NCI-H774 (cell line): ENCODE results near the gene NOXA1.
"Not testable (repeated sequence)": the region's sequence is repeated elsewhere in the genome, so short reads cannot be mapped to it uniquely, and the experiment has no call there.

ENCODE experiments used
- DNase-seq: peaks from one replicate; lab custom pipeline; 2025; lab: John Stamatoyannopoulos, UW

Gene NOXA1

DNA sequence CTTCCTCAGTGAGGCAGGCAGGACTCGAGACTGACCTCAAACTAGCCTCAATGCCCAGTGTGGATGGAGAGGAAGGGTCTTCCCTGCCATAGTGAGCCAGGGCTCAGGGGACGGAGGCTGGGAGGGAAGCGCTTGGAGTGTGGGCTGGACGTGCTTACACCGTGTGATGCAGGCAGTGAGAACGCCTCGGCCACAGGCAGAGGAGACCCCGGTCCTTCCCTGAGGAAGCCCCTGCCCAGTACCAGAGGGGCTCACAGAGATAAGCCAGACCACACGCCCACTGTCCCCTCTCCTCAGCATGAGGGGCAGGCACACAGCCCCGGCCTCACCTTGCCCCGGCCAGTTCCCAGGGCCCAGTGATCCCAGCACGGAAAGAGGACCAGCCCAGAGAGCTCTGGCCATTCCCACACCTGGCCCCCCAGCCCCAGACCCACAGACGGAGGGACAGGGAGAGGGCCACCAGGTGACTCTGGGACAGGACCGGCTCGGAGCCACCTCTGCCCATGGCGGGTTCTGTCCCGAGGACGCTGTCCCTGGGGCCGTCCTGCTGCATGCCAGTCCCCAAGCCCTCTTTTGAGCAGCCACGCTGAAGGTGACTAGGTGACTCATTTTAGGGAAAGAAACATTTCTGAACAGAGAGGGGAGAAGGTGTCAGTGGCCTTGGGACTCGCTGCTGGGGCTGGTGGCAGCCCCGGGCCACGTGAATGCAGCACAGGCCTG is 42.0 kb downstream of the NOXA1 start:
- DNase-seq, result no peak

DNA sequence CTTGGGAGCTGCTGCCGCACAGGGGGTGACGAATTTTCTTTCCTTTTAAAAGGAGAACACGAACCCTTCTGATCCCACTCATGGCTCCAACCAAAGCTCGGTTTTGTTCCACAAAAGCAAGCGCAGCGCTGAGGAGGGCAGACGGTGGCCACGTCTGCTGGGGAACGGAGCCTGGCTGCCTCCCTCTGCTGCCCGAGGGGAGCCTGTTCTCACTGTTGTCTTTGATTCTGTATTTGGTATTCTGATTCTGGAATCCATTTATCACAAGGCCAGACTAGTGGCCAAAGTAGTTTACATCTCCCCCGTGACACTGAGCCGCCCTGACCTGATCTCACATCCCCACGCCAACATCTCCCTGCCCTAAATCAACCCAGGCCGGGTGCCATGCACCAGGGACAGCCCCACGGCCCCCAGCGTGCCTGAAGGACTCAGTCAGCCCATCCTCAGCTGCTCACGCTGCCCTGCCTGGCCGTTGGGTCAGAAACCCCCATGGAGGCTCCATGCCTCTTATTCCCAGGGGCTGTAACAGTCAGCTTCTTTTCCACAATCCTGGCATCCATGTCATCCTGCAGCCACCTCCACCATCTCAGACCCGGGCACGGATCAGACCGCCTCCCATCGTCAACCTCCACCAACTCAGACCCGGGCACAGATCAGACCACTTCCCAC is 42.7 kb downstream of the NOXA1 start:
- DNase-seq, result no peak

DNA sequence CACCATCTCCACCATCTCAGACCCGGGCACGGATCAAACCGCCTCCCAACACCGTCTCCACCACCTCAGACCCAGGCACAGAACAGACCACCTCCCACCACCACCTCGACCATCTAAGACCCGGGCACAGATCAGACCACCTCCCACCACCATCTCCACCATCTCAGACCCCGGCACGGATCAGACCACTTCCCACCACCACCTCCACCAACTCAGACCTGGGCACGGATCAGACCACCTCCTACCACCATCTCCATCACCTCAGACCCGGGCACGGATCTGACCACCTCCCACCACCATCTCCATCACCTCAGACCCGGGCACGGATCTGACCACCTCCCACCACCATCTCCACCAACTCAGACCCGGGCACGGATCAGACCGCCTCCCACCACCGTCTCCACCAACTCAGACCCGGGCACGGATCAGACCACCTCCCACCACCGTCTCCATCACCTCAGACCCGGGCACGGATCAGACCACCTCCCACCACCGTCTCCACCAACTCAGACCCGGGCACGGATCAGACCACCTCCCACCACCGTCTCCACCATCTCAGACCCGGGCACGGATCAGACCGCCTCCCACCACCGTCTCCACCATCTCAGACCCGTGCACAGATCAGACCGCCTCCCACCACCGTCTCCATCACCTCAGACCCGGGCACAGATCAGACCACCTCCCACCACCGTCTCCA is 43.3 kb downstream of the NOXA1 start:
- DNase-seq, result not testable (repeated sequence)

DNA sequence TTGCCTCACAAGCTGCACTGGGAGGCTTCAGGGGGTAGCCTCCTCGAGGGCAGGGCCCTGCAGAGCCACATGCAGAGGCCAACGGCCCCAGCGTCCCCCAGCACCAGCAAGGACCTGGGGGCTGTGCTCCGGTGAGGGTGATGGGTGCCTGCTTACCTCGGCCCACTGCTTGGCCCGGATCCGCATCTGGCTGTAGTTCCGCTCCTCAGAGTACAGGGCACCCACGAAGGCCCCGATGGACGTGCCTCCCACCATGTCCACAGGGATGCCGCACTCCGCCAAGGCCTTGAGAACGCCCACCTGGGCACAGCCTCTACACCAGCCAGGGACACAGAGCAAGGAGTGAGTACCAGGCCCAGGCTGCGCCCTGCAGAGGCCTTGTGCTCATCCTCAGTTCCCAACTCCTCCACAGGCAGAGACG is 44.0 kb downstream of the NOXA1 start:
- DNase-seq, result no peak

DNA sequence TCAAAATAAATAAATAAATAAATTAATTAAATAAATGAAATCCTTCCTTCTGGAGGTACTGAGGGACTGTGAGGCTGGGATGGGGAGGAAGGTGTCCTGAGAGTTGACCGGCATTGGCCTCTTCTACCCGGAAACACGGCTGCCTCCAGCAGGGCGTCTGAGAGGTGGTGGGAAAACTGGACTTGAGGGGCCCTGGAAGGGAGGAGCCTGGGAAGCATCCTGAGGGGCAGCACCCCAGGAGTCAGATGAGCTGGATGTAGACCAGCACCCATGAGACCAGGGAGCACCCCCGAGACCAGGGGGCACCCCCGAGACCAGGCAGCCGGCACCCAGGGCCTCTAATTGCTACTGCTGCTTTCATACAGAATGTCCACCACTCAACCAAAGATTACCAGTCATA is 44.7 kb downstream of the NOXA1 start:
- no peak for DNase-seq

DNA sequence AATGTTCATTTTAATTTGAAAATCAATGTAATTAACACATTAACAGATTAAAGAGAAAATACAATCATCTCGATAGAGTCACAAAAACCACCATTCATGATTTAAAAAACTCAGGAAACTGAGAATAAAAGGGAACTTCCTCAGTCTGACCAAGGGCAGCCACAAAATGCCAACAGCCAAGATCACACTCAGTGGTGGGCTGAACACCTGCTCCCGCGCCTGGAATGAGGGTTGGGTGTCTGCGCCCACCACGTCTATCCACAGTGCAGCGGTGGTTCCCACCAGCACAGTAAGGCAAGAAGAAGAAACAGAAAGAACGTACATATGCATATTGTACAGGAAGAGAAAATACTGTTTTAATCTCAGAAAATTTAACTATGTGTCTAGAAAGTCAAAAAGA is 47.6 kb downstream of the NOXA1 start:
- DNase-seq, result no peak

DNA sequence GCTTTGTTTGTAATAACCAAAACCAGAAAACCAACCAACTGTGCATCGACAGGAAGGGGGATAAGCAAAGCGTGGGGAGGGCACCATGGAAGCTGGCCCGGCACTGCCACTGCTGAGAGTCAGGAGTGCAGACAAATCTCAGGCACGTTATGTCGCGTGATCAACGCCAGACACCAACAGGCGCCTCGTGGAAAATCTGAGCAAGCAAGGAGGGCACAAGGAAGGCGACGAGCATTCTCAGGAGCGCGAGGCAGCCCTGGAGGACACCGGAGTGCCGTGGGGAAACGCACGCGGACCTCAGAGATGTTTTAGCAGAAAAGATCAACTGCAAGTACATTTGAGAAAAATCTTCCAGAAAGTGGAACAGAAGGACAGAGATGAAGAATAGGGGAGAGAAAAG is 51.1 kb downstream of the NOXA1 start:
- no peak for DNase-seq

DNA sequence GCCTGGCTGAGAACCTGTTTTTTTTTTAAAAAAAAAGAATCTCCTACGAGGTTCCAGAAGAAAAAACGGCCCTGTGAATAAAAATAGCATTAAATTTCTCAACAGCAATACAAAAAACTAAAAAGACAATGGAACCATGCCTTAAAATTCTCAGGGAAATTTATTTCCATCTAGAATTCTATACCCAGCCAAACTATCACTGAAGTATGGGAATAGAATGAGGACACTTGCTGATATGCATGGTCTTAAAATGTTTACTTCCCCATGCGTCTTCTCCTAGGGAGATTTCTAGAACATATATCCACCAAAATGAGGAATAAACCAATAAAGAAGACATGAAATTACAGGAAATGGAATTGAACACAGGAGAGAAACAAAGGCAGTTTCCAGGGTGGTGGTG is 52.5 kb downstream of the NOXA1 start:
- DNase-seq, result no peak

DNA sequence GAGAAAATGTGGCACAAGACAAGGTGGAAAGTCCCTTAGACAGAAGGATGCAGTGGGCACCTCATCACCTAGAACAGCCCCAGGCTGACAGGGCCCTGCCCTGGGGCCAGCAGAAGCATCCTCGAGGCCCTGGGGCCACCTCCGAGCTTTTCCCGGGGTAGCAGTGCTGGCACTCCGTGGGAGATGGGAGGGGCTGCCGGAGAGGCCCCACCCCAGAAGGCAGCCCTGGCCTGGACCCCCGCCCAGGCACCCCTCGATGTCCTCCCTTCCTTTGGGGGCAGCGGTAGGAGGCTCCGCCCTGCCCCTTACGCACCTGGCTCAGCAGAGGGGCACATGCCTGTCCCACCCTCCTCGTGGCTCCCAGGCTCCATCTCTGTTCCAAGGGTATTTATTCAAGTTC is 53.7 kb downstream of the NOXA1 start:
- DNase-seq, result no peak

DNA sequence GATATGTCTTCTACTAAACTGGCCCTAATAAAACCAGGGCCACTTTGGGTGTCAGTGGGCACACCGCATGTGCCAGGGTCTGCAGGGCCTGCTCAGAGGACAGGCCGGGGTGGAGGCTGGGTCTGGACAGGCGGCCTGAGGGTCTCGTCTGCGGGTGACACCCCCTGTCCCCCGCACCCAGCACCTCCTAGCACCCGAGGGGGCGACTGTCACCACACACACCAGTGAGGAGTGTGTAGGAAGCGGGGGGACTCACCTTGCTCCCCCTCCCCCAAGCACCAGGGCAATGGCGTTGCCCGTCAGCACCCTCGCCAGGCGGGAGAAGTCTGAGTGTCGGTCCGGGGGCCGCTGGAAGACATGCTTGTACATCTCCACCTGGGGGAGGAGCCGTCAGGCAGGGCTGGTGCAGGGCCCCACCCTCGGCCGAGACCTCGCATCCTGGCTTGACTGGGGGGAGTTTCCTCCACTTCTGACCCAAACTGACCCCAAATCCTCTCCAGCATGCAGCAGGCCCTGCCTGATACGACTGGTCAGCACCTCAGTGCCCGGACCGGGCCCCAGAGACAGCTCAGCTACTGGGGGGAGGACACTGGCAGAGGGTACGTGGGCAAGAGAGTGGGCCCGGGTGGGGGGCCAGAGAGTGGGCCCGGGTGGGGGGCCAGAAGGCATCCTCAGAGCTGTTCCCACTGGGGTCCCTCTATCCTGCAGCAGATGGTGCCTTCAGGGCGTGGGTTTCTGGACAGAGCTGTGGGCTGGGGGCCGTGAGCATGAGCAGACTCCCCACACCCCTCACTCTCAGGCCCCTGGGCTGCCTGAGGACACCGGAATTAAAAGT is 54.8 kb downstream of the NOXA1 start:
- no peak for DNase-seq

DNA sequence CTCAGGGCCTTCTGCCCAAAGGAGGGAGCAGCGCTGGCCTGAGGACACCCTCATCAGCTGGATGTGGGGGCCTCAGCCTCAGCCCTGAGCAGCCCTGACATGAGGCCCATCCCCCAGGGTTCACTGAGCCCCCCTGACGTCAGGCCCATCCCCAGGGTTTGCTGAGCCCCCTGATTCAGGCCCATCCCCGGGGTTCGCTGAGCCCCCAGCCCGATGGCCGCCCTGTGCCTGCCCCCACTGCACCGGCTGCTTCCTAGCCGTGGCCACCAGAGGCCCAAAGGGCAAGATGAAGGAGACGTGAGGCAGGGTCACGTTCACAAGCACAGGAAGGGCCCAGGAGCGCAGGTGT is 55.4 kb downstream of the NOXA1 start:
- no peak for DNase-seq

DNA sequence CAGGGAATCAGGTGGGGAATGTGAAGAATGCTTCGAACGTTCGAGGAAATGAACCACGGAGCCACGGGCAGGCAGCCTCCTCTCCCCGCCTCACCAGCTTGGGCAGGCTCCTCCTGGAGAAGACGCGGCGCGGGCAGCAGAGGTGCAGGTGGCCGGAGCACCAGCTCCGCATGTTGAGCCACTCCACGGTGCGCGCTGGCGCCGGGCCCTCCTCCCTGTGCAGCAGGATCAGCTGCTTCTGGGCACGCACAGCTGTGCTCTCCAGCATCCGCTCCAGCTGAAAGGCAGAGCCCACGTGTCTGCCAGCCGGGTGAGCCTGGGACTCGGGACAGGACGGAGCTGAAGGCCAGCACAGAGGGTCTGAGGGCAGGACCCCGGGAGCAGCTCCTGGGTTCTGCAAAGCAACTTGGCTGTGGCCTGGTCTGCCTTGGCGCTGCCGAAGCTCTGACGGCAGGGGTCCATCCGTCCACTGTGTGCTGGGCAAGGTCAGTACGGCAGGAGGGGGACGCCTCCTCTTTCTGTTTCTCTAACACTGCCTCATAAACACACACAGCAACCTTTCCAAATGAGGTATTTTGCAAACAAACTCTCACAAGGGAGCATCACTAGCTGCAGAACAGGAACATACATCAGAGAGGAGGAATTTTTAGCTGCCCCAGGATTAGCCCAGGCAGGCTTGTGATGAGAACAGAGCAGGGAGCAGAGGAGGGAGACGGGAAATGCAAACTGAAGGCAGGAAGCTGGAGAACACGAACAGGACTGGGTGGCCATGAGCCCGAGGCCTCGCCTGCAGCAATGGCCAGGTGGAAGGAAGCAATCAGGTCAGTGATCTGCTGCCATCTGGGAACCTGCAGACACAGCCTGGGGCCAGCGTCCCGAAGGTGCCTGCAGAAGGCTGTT is 56.0 kb downstream of the NOXA1 start:
- peak; percentile 76 for DNase-seq

DNA sequence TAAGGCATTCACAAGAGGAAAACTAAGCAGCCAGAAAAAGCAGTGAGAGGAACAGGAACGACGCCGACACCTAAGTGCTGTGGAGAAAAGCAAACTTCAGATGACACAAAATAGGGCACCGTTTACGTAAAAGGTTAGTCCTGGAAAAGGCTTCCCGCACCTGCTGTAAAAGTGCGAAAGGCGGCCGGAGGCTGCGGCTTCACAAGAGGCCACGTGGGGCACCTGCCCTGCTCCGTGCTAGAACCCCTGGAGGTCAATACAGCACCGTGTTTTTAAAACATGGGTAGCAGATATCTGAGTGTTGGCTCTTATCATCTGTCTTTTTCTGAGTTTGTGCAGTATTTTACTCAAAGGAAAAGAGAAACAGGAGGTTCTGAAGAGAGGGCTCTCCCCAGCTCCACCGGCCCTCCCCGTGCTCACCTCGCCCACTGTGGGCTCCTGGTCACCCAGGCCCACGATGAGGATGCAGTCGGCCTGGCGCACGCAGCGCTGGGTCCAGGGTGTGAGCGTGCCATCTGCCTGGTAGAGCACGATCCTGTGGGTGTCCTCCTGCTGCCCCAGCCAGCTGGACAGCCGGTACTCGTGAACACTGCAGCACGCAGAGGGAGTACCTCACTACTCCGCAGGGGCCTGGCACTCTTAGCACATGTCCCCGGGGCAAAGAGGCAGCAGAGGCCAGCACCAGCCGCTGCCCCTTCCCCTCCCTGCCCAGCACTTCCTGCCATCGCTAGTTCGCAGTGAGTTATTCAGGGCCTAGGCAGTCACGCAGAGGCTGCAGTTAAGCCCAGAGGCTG is 56.9 kb downstream of the NOXA1 start:
- peak; percentile 27 for DNase-seq

DNA sequence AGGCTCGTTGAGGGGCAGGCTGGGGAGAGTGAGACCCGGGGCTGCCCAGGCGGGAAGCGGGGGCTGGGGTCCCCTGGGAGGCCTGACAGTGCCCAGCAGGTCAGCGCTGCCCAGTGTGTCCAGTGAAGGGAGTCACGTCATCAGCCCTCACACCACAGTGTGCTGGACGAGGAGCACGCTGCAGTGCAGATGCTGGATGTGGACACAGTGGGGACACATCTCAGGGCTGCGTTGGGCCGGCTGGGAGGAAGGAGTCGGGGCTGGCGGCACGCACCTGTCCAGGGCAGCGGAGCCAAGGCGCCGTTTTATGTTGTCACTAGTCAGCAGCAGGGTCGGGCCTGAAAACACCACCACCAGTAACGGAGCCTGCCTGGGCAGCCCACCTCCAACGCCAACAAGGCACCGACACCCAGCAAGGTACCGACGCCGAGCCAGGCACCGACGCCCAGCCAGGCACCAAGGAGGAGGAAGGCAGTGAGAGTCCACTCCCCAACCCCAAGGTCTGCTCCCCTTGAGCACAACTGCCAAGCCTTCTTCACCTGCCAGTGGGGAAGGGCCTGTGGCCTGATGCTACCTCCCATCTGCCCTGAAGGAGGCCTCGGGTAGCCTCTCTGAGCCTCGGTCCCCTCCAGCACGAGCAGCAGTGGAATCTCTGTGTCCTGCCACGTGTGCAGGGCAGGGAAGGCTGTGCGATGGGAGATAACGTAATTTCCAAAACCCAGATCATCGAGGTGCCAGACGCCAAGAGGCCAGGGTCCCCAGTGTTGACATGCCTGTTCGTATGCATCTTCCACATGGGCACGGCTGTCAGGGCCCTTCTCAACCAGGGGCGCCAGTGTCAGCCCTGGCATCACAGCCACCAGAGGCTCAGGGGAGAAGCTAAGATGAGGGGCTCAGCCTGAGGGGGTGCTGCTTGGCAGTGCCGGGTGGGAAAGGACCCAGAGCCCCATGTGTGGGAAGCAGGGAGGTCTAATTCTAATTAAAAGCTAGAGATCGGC is 57.8 kb downstream of the NOXA1 start:
- DNase-seq, result no peak

DNA sequence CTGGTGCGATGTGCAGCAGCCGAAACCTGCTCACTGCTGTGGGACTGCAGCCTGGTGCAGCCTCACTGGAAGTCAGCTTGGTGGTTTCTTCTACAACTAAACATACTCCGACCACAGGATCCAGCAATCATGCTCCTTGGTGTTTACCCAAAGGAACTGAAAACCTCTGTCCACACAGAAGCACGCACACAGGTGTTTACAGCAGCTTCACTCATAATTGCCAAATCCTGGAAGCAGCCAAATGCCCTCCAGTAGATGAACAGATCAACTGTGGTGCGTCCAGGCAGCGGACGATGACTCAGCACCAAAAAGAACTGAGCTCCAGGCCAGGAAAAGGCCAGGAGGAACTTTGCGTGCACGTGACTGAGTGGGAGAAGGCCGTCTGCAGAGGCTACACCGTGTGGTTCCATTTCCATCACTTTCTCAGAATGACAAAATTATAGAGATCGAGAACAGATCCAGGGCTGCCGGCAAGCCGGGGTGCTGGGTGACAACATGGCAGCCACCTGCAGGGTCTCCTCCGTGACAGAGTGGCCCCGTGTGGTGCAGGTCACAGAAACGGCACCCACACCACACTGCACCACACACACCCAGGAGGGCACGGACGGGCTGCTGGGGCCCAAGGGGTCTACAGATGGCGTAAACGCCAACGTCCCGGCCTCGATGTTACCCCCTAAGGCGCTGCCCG is 59.0 kb downstream of the NOXA1 start:
- DNase-seq, result no peak
